Fibroblast of lung (primary cell): ENCODE measurements around the gene GMPS. TPM values are rescaled to one million over a fixed set of nuclear protein-coding genes. Genes with fewer than 3 reads are reported as not detected.

Source experiments
- DNase-seq, 2 donors: peaks; one replicate each; pipeline versions ENCODE4 v3.0.0 to v3.0.0-alpha.2; 2010; ENCODE audit warnings: low read depth in 2 of 2
- H2AFZ ChIP-seq: 2 replicates; pipeline ENCODE4 v1.5.1; 2012; ENCODE audit warnings: low read length, control low read depth, inconsistent platforms
- H3K27ac ChIP-seq: 2 replicates; pipeline ENCODE4 v1.5.1; 2011; ENCODE audit warnings: low read length, control low read depth; ENCODE audit not compliant: insufficient read depth
- H3K27me3 ChIP-seq: 2 replicates; pipeline ENCODE4 v1.5.1; 2011; ENCODE audit warnings: mild to moderate bottlenecking, low read length; ENCODE audit not compliant: control insufficient read depth, insufficient read depth
- H3K36me3 ChIP-seq: 2 replicates; pipeline ENCODE4 v1.5.1; 2011; ENCODE audit warnings: low read length; ENCODE audit not compliant: control insufficient read depth, insufficient read depth
- H3K4me1 ChIP-seq: 2 replicates; pipeline ENCODE4 v1.5.1; 2011; ENCODE audit warnings: low read length; ENCODE audit not compliant: control insufficient read depth, insufficient read depth; ENCODE audit errors: extremely low read depth
- H3K4me2 ChIP-seq: 2 replicates; pipeline ENCODE4 v1.5.1; 2011; ENCODE audit warnings: low read length, control low read depth; ENCODE audit not compliant: insufficient read depth; ENCODE audit errors: extremely low read depth
- H3K4me3 ChIP-seq, 4 experiments: fragments of 200-600 bp in 1 of 4; sonication (generic) in 1 of 4; replicated peaks in 1 of 4; 2 replicates each; pipeline ENCODE4 v1.5.1; 2011 to 2016; ENCODE audit warnings: low read length in 4 of 4, low read depth in 3 of 4, mild to moderate bottlenecking in 3 of 4, control low read depth in 2 of 4, inconsistent platforms in 1 of 4, mixed read lengths in 1 of 4; ENCODE audit not compliant: insufficient read depth in 1 of 4; ENCODE audit errors: control extremely low read depth in 1 of 4
- H3K79me2 ChIP-seq: 2 replicates; pipeline ENCODE4 v1.5.1; 2012; ENCODE audit warnings: mild to moderate bottlenecking, low read length, inconsistent platforms; ENCODE audit not compliant: control insufficient read depth, insufficient read depth
- H3K9ac ChIP-seq: 2 replicates; pipeline ENCODE4 v1.5.1; 2011; ENCODE audit warnings: mild to moderate bottlenecking, low read length, control low read depth; ENCODE audit not compliant: insufficient read depth
- H3K9me3 ChIP-seq: 2 replicates; pipeline ENCODE4 v1.5.1; 2012; ENCODE audit warnings: low read depth, low read length; ENCODE audit not compliant: control insufficient read depth, insufficient read depth
- H4K20me1 ChIP-seq: 2 replicates; pipeline ENCODE4 v1.5.1; 2011; ENCODE audit warnings: low read length; ENCODE audit not compliant: control insufficient read depth, insufficient read depth; ENCODE audit errors: extremely low read depth
- CTCF ChIP-seq, 2 donors: IDR thresholded peaks in 1 of 2; conservative IDR thresholded peaks in 1 of 2; 1 replicate in 1 of 2; 2 replicates in 1 of 2; pipeline ENCODE4 v1.5.1; 2011 to 2012; ENCODE audit warnings: low read length in 2 of 2, control low read depth in 1 of 2, inconsistent platforms in 1 of 2, low read depth in 1 of 2, mild to moderate bottlenecking in 1 of 2
- EZH2 ChIP-seq: IDR thresholded peaks from 2 replicates; pipeline ENCODE4 v1.5.1; 2012; ENCODE audit warnings: low read length, control low read depth, mild to moderate bottlenecking; ENCODE audit errors: missing control alignments
- polyA plus RNA-seq, 2 donors: library from polyadenylated mRNA; depleted of rRNA in 1 of 2; stranded (reverse) in 1 of 2; unstranded in 1 of 2; fragments of >200 nt; gene quantifications; 2 replicates each; pipeline ENCODE4 v1.2.1, GENCODE V29; 2011 to 2012; ENCODE audit warnings: missing spikeins in 1 of 2
- total RNA-seq: library from RNA; depleted of rRNA; stranded (reverse); fragments of >200 nt; gene quantifications from 2 replicates; pipeline ENCODE4 v1.2.1, GENCODE V29; 2014

GMPS gene
- total and polyA plus RNA-seq, 2 donors (not counting 1 experiment from before 2014, with no cell fraction given), result 20.6 to 93.3 TPM

GRCh38 chr3:155863072-155863784, 7.2 kb upstream of the GMPS start:
- H3K9me3 ChIP-seq, result no peaks in the 10 kb centered on the region
- no peak for TF ChIP-seq CTCF (conservative IDR thresholded peaks at IDR 0.05 in 1 of 2, IDR thresholded peaks at IDR 0.05 in 1 of 2; ENCODE audit: low read depth in 1 of 2, low read length in 2 of 2)
- no peak for TF ChIP-seq EZH2
- no peak overlapping the region for H3K9ac ChIP-seq
- H3K4me1 ChIP-seq, result no peaks in the 10 kb centered on the region
- H2AFZ ChIP-seq, result no peak overlapping the region
- DNase-seq, result no peak
- no peaks in the 10 kb centered on the region for H3K79me2 ChIP-seq
- no peaks in the 10 kb centered on the region for H3K27me3 ChIP-seq
- no peak overlapping the region for H3K4me2 ChIP-seq
- H3K36me3 ChIP-seq, result no peaks in the 10 kb centered on the region
- H3K4me3 ChIP-seq, result no peak overlapping the region
- no peaks in the 10 kb centered on the region for H4K20me1 ChIP-seq
- no peak overlapping the region for H3K27ac ChIP-seq

GRCh38 chr3:155869691-155870090, 759 bp upstream of the GMPS start:
- Histone ChIP-seq H3K4me2 (peak overlapping the region; percentile 99), H3K79me2 (peaks cover 40% of the 10 kb centered on the region), H3K9me3 (no peaks in the 10 kb centered on the region), H2AFZ (peak overlapping the region; percentile 98), H3K4me1 (peaks cover 3% of the 10 kb centered on the region), H3K27ac (peak overlapping the region; percentile 75), H3K27me3 (no peaks in the 10 kb centered on the region), H3K4me3 (peak overlapping the region; percentile 60 to 71 (median 66)), H4K20me1 (no peaks in the 10 kb centered on the region), H3K9ac (peak overlapping the region; percentile 53), H3K36me3 (no peaks in the 10 kb centered on the region)
- TF ChIP-seq CTCF (conservative IDR thresholded peaks at IDR 0.05 in 1 of 2, IDR thresholded peaks at IDR 0.05 in 1 of 2; ENCODE audit: low read depth in 1 of 2, low read length in 2 of 2), result no peak
- no peak for TF ChIP-seq EZH2
- DNase-seq, result no peak

GRCh38 chr3:155870945-155871745, 695 bp downstream of the GMPS start:
- Histone ChIP-seq H3K36me3 (no peaks in the 10 kb centered on the region), H3K4me3 (peak overlapping the region; percentile 85 to 96 (median 87)), H2AFZ (peak overlapping the region; percentile 62), H3K79me2 (peaks cover 54% of the 10 kb centered on the region), H3K9me3 (no peaks in the 10 kb centered on the region), H3K4me2 (peak overlapping the region; percentile 94), H3K4me1 (peaks cover 3% of the 10 kb centered on the region), H3K27ac (peak overlapping the region; percentile 84), H4K20me1 (no peaks in the 10 kb centered on the region), H3K9ac (peak overlapping the region; percentile 87), H3K27me3 (no peaks in the 10 kb centered on the region)
- TF ChIP-seq CTCF (conservative IDR thresholded peaks at IDR 0.05 in 1 of 2, IDR thresholded peaks at IDR 0.05 in 1 of 2; ENCODE audit: low read depth in 1 of 2, low read length in 2 of 2) (no peak), EZH2 (no peak)
- DNase-seq, result peak in 1 of 2 donors; percentile 4
